C4-2B (cell line): ENCODE results near the gene SOX9.

ENCODE experiments used
- CTCF ChIP-seq: fragments of 450-650 bp; conservative IDR thresholded peaks from 2 replicates; pipeline ENCODE4 v1.5.1; 2017; ENCODE audit warnings: mild to moderate bottlenecking
- ZFX ChIP-seq: fragments of 450-650 bp; IDR thresholded peaks from 2 replicates; pipeline ENCODE4 v1.6.1; 2017

DNA sequence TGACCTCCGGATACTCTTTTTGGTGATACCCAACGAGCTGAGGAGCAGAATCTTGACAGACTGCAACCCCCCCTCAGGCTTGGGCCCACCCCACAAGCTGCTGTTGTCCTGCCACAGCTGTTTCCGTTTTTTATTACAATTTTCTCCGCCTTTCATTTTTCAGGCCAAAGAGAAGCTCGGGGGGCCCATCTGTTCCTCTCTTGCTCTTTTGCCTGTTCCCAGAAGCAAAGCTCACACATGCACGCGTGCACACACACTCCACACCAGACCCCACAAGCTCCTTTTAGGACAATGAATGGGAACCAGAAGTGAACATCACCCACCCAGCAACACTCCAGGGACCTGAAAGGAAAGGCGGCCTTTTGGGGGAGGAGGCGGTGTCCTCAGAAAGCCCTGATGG is 16.3 kb downstream of the SOX9 start:
- TF ChIP-seq CTCF (no peak), ZFX (no peak)
